ENCODE data around the gene INAFM2. TPM values are rescaled to one million over a fixed set of nuclear protein-coding genes. Genes with fewer than 3 reads are reported as not detected.

The INAFM2 gene
- total and polyA plus RNA-seq, 2 experiments from 2014 or later, result 18.1 to 32.7 TPM

GRCh38 chr15:40337597-40337996, 14.1 kb downstream of the INAFM2 start (continued):
- TF ChIP-seq CTCF (conservative IDR thresholded peaks at IDR 0.05; ENCODE audit: low read depth in 2 of 2), result no peak
- no peak for TF ChIP-seq JUNB (IDR thresholded peaks at IDR 0.05; ENCODE audit: unreplicated experiment)
- no peak for TF ChIP-seq STAT1 (IDR thresholded peaks at IDR 0.05; ENCODE audit: unreplicated experiment)
- TF ChIP-seq REST (IDR thresholded peaks at IDR 0.05; ENCODE audit: unreplicated experiment), result no peak
- TF ChIP-seq POLR2AphosphoS5 (IDR thresholded peaks at IDR 0.05; ENCODE audit: low read depth), result no peak

- Histone ChIP-seq H3K4me1 (ENCODE audit: insufficient read depth) (peaks cover 4% of the 10 kb centered on the region; the same call in 1 of the 2 replicates), H3F3A (replicated peaks; ENCODE audit: low read depth) (0 out of 2 replicates have a peak, but pooled peaks cover 4% of the 10 kb centered on the region), H3K4me3 (peak overlapping the region; percentile 34; the same call in 1 of the 2 replicates), H3K79me2 (replicated peaks; ENCODE audit: insufficient read depth) (no peaks in the 10 kb centered on the region), H3K4me2 (peak overlapping the region; percentile 63), H2AFZ (peak overlapping the region; percentile 89), H4K20me1 (replicated peaks; ENCODE audit: insufficient read depth) (no peaks in the 10 kb centered on the region), H3K27me3 (ENCODE audit: insufficient read depth) (no peaks in the 10 kb centered on the region), H3K27ac (ENCODE audit: low read depth) (no peak overlapping the region), H3K9me2 (ENCODE audit: insufficient read depth) (no peaks in the 10 kb centered on the region), H3K36me3 (ENCODE audit: insufficient read depth) (no peaks in the 10 kb centered on the region)
- DNase-seq (ENCODE audit: low spot score), result peak; percentile 92
- ATAC-seq, result peak; percentile 68
- Mint-ChIP-seq H3K4me3 (peak overlapping the region; percentile 30; the same call in 1 of the 3 replicates), H3K27ac (no peak overlapping the region), H3K27me3 (ENCODE audit: insufficient read depth, low read depth, poor library complexity) (peaks cover 18% of the 10 kb centered on the region), H3K36me3 (ENCODE audit: low read depth) (no peaks in the 10 kb centered on the region; the same call in 2 of the 3 replicates), H3K4me1 (peaks cover 46% of the 10 kb centered on the region), H3K9me3 (no peaks in the 10 kb centered on the region)
- TF ChIP-seq ZNF462 (CRISPR knock-in tag; IDR thresholded peaks at IDR 0.05) (no peak), CTCF (conservative IDR thresholded peaks at IDR 0.05; ENCODE audit: low read depth in 2 of 2) (peak; percentile 90 to 95)
These were observed 14.7 kb downstream of the INAFM2 start for GRCh38 chr15:40338041-40338657.

All from GM23338 (cell line).